Heart right ventricle (tissue), 16 donors: ENCODE results near the gene PRLR. TPM values are rescaled to one million over a fixed set of nuclear protein-coding genes. Genes with fewer than 3 reads are reported as not detected.

Experiments used
- ATAC-seq, 8 donors: fragments of 200-7000 bp; cut with Tn5 transposase; one replicate each; pipeline ENCODE4 v1.9.1; 2020; ENCODE audit warnings: mild to moderate bottlenecking in 8 of 8, moderate library complexity in 8 of 8, moderate number of reproducible peaks in 1 of 8
- DNase-seq, 2 donors: peaks; one replicate each; pipeline ENCODE4 v3.0.0-alpha.2; 2020
- H3K27ac ChIP-seq, 10 donors: fragments of 200-600 bp; sonication (generic) in 2 of 10; one replicate each; pipeline versions ENCODE4 v1.5.0 to v1.8.0; 2020 to 2022; ENCODE audit warnings: mild to moderate bottlenecking in 3 of 10
- H3K27me3 ChIP-seq, 7 donors: fragments of 200-600 bp; one replicate each; pipeline ENCODE4 v1.8.0; 2021 to 2022; ENCODE audit warnings: mild to moderate bottlenecking in 2 of 7
- H3K36me3 ChIP-seq, 9 donors: fragments of 200-600 bp; sonication (generic) in 1 of 9; one replicate each; pipeline versions ENCODE4 v1.5.0 to v1.8.0; 2020 to 2022; ENCODE audit warnings: mild to moderate bottlenecking in 2 of 9
- H3K4me1 ChIP-seq, 9 donors: fragments of 200-600 bp; sonication (generic) in 1 of 9; one replicate each; pipeline versions ENCODE4 v1.5.0 to v1.8.0; 2020 to 2022; ENCODE audit warnings: mild to moderate bottlenecking in 4 of 9
- H3K4me3 ChIP-seq, 10 donors: fragments of 200-600 bp; sonication (generic) in 2 of 10; one replicate each; pipeline versions ENCODE4 v1.5.0 to v1.8.0; 2020 to 2022; ENCODE audit warnings: mild to moderate bottlenecking in 7 of 10, moderate library complexity in 2 of 10
- H3K9me3 ChIP-seq, 11 donors: fragments of 200-600 bp in 10 of 11; sonication (generic) in 2 of 11; one replicate each; pipeline versions ENCODE4 v1.5.0 to v1.8.0; 2013 to 2022; ENCODE audit warnings: mild to moderate bottlenecking in 2 of 11, control low read depth in 1 of 11, moderate library complexity in 1 of 11
- CTCF ChIP-seq, 9 donors: fragments of 200-600 bp; sonication (generic) in 2 of 9; IDR thresholded peaks; one replicate each; pipeline versions ENCODE4 v1.5.0 to v1.8.0; 2021 to 2022; ENCODE audit warnings: antibody characterized with exemption in 9 of 9, mild to moderate bottlenecking in 5 of 9, moderate library complexity in 1 of 9
- WGBS, 2 donors: extraction: QIAGEN DNeasy Blood & Tissue Kit; methylation state at CpG; one replicate each; pipeline ENCODE4 v1.1.7; 2013; ENCODE audit warnings: inconsistent platforms in 1 of 2; 5-methylcytosine and 5-hydroxymethylcytosine counted together
- intact Hi-C, 10 donors: fragments of 100-400 bp; cut with DNase I; formaldehyde crosslinking; loops; one replicate each; pipeline versions ENCODE4 v1.11.1 to v1.14.2; 2022
- polyA plus RNA-seq, 2 donors: library from polyadenylated mRNA; stranded (reverse); fragments of 200-250 nt; gene quantifications; one replicate each; pipeline ENCODE4 v1.2.3, GENCODE V29; 2013
- total RNA-seq, 10 donors: library from RNA; stranded (reverse); fragmentation: NEBNext Ultra II Directional in 3 of 10; extraction: Animal tissue kit (Norgen Biotek cat#: 25700) in 3 of 10; gene quantifications; one replicate each; pipeline versions ENCODE4 v1.2.1 to v1.2.4, GENCODE V29; 2021 to 2023
- donor health status: Arrhythmogenic right ventricular cardiomyopathy.
- donor health status: ischemic (EF 13 %, LVEDD 7.1; RV severe dilation, severe dysfunction).
- donor health status: healthy with polysubstance abuse.
- donor health status: DM: no; HTN: yes; CAD: no.
- donor health status: DM: no; HTN: no; CAD: no.
- donor health status: ischemic (EF 25% LVEDD 6.9; RV normal size, moderate dysfunction).
- donor health status: ischemic (EF 25% LVEDD 5.7; RV mildly dilated, moderate dysfunction).
- donor health status: healthy.
- donor health status: DM: yes; HTN: yes; CAD: no.
- donor health status: Ischemic cardiomyopathy.
- donor health status: ischemic (EF 35%, LVEDD 5.7; RV mildly dilated, moderate dysfunction).
- donor health status: nonischemic (EF 11% LVEDD 7.7; RV severe dilation, severe dysfunction).
- donor health status: DM: yes; HTN: yes; CAD: no.
- donor health status: PGD.
- donor health status: ischemic (EF 29% LVEDD 5.4; RV normal size, mild dysfunction).
- donor health status: nonischemic (EF 23%, LVEDD 6.1; RV moderate dilation, normal function).

PRLR gene
- total and polyA plus RNA-seq, 12 donors: 0.04 to 1.3 (median 0.47) TPM

GRCh38 chr5:35031276-35031675 is 199.0 kb downstream of the PRLR start:
- H3K4me3 ChIP-seq: no peak overlapping the region
- DNase-seq: no peak
- intact Hi-C loops: no loop called here
- no peaks in the 10 kb centered on the region for H3K36me3 ChIP-seq
- TF ChIP-seq CTCF (IDR thresholded peaks at IDR 0.05): no peak
- WGBS, 2 donors: 78 to 84% methylated on average over 5 of the region's 5 CpGs
- H3K27ac ChIP-seq: no peak overlapping the region
- no peaks in the 10 kb centered on the region for H3K9me3 ChIP-seq
- H3K4me1 ChIP-seq: no peaks in the 10 kb centered on the region
- ATAC-seq: no peak
- H3K27me3 ChIP-seq: peaks cover 0 to 31% (median 6%) of the 10 kb centered on the region in 7 donors

GRCh38 chr5:35030426-35031100 is 199.7 kb downstream of the PRLR start:
- Histone ChIP-seq H3K4me3 (no peak overlapping the region), H3K27me3 (peaks cover 0 to 33% (median 6%) of the 10 kb centered on the region in 7 donors), H3K4me1 (no peaks in the 10 kb centered on the region), H3K27ac (no peak overlapping the region), H3K9me3 (no peaks in the 10 kb centered on the region), H3K36me3 (no peaks in the 10 kb centered on the region)
- DNase-seq (no peak), ATAC-seq (no peak)
- TF ChIP-seq CTCF (IDR thresholded peaks at IDR 0.05): no peak
- WGBS, 2 donors: 79% methylated on average over 10 of the region's 10 CpGs
- intact Hi-C loops: no loop called here

- intact Hi-C loops: no loop called here
- TF ChIP-seq CTCF (IDR thresholded peaks at IDR 0.05): no peak
- Histone ChIP-seq H3K27ac (no peak overlapping the region), H3K4me1 (no peaks in the 10 kb centered on the region), H3K4me3 (no peak overlapping the region), H3K36me3 (no peaks in the 10 kb centered on the region), H3K27me3 (peaks cover 0 to 39% (median 10%) of the 10 kb centered on the region in 7 donors), H3K9me3 (no peaks in the 10 kb centered on the region)
- ATAC-seq: no peak
- WGBS, 2 donors: 42 to 54% methylated on average over 4 of the region's 4 CpGs
- DNase-seq: no peak
These were observed 201.0 kb downstream of the PRLR start for GRCh38 chr5:35029333-35029732.

- Histone ChIP-seq H3K36me3 (no peaks in the 10 kb centered on the region), H3K4me1 (no peaks in the 10 kb centered on the region), H3K4me3 (no peak overlapping the region), H3K27me3 (peaks cover 0 to 27% (median 6%) of the 10 kb centered on the region in 7 donors), H3K9me3 (no peaks in the 10 kb centered on the region), H3K27ac (no peak overlapping the region)
- TF ChIP-seq CTCF (IDR thresholded peaks at IDR 0.05): no peak
- ATAC-seq (no peak), DNase-seq (no peak)
- intact Hi-C loops: no loop called here
- 84 to 91% methylated on average over 5 of the region's 5 CpGs for whole genome bisulfite sequencing, 2 donors
These were observed 203.3 kb downstream of the PRLR start for GRCh38 chr5:35026941-35027340.
